HepG2 (cell line): ENCODE results near the gene NSMCE4A. TPM values are rescaled to one million over a fixed set of nuclear protein-coding genes. Genes with fewer than 3 reads are reported as not detected.

ENCODE experiments used
- ATF7-NPFF ChIP-seq: sonication (generic); formaldehyde crosslinking; IDR thresholded peaks from 2 replicates; pipeline ENCODE4 v1.8.1; 2023; ENCODE audit warnings: mild to moderate bottlenecking, low read depth, missing genetic modification reagents, moderate library complexity
- CBFB ChIP-seq: sonication (generic); formaldehyde crosslinking; IDR thresholded peaks from 2 replicates; pipeline ENCODE4 v1.4.0; 2020; ENCODE audit warnings: missing genetic modification reagents
- ETV6 ChIP-seq: sonication (generic); formaldehyde crosslinking; conservative IDR thresholded peaks from 2 replicates; pipeline ENCODE4 v1.4.0; 2020; ENCODE audit warnings: missing genetic modification reagents
- HNRNPL ChIP-seq: fragments of 200-400 bp; formaldehyde crosslinking; IDR thresholded peaks from 2 replicates; pipeline ENCODE4 v1.6.1; 2017; ENCODE audit warnings: mild to moderate bottlenecking, low read depth, low read length
- HOMEZ ChIP-seq: IDR thresholded peaks from 2 replicates; pipeline ENCODE4 v1.6.1; 2016; ENCODE audit warnings: low read depth
- MTF1 ChIP-seq: sonication (generic); formaldehyde crosslinking; IDR thresholded peaks from 2 replicates; pipeline ENCODE4 v1.5.0; 2020; ENCODE audit warnings: missing genetic modification reagents
- MYC ChIP-seq: sonication (generic); formaldehyde crosslinking; IDR thresholded peaks from 2 replicates; pipeline ENCODE4 v1.9.0; 2021; ENCODE audit warnings: missing genetic modification reagents, borderline replicate concordance
- NFKB2 ChIP-seq: sonication (generic); formaldehyde crosslinking; IDR thresholded peaks from 2 replicates; pipeline ENCODE4 v1.4.0; 2020; ENCODE audit warnings: missing genetic modification reagents, borderline replicate concordance
- PHF20 ChIP-seq: sonication (generic); formaldehyde crosslinking; IDR thresholded peaks from 2 replicates; pipeline ENCODE4 v1.5.0; 2020; ENCODE audit warnings: mild to moderate bottlenecking, missing genetic modification reagents
- POLR2G ChIP-seq: fragments of 200-400 bp; formaldehyde crosslinking; IDR thresholded peaks from 2 replicates; pipeline ENCODE4 v1.6.1; 2018; ENCODE audit warnings: mild to moderate bottlenecking, low read depth, low read length, moderate library complexity
- RFX3 ChIP-seq: IDR thresholded peaks from 2 replicates; pipeline ENCODE4 v1.6.1; 2016; ENCODE audit warnings: missing biosample characterization, missing genetic modification reagents
- SMARCE1 ChIP-seq: fragments of 450-650 bp; IDR thresholded peaks from 2 replicates; pipeline ENCODE4 v1.6.1; 2017; ENCODE audit warnings: borderline replicate concordance
- SMYD3 ChIP-seq: sonication (generic); formaldehyde crosslinking; IDR thresholded peaks from 2 replicates; pipeline ENCODE4 v1.8.1; 2023; ENCODE audit warnings: mild to moderate bottlenecking, missing genetic modification reagents
- ZC3H13 ChIP-seq: sonication (generic); formaldehyde crosslinking; IDR thresholded peaks from 2 replicates; pipeline ENCODE4 v1.8.1; 2023; ENCODE audit warnings: mild to moderate bottlenecking, missing genetic modification reagents, moderate library complexity
- ZFX ChIP-seq: sonication (generic); formaldehyde crosslinking; IDR thresholded peaks from 2 replicates; pipeline ENCODE4 v1.4.0; 2020; ENCODE audit warnings: mild to moderate bottlenecking, low read depth, missing genetic modification reagents, moderate library complexity
- ZNF335 ChIP-seq: sonication (generic); formaldehyde crosslinking; IDR thresholded peaks from 2 replicates; pipeline ENCODE4 v1.4.0; 2020; ENCODE audit warnings: missing genetic modification reagents
- ZSCAN5A ChIP-seq: sonication (generic); formaldehyde crosslinking; IDR thresholded peaks from 2 replicates; pipeline ENCODE4 v1.8.0; 2022; ENCODE audit warnings: mild to moderate bottlenecking, missing genetic modification reagents, borderline replicate concordance
- polyA plus RNA-seq, 8 experiments: library from polyadenylated mRNA; depleted of rRNA in 3 of 8; stranded (reverse) in 7 of 8; unstranded in 1 of 8; fragments of >200 nt; fragmentation: Illumina TruSeq in 4 of 8; extraction: Trizol in 4 of 8; gene quantifications; 2 replicates each; pipeline versions ENCODE4 v1.2.1 to v1.2.3, GENCODE V29; 2011 to 2016; ENCODE audit warnings: low read depth in 4 of 8, missing spikeins in 1 of 8, mixed read lengths in 1 of 8; ENCODE audit not compliant: insufficient read depth in 1 of 8
- total RNA-seq, 5 experiments: library from RNA; depleted of rRNA; stranded (reverse); fragments of >200 nt; fragmentation: Illumina TruSeq; extraction: Trizol; gene quantifications; 2 replicates each; pipeline ENCODE4 v1.2.3, GENCODE V29; 2016; ENCODE audit warnings: low read depth in 1 of 5
- TF ChIP-seq, protein P1 (sequence below): IDR thresholded peaks from 2 replicates; pipeline ENCODE4 v1.6.1; 2016
- TF ChIP-seq, protein P2 (sequence below): sonication (generic); formaldehyde crosslinking; IDR thresholded peaks from 2 replicates; pipeline ENCODE4 v1.5.1; 2020; ENCODE audit warnings: mild to moderate bottlenecking, missing genetic modification reagents, borderline replicate concordance

The NSMCE4A gene
- total and polyA plus RNA-seq, 2 of the 13 experiments (the other 11 are each of a cell fraction or from before 2014, with no cell fraction given), result 61.1 to 91.6 TPM

DNA sequence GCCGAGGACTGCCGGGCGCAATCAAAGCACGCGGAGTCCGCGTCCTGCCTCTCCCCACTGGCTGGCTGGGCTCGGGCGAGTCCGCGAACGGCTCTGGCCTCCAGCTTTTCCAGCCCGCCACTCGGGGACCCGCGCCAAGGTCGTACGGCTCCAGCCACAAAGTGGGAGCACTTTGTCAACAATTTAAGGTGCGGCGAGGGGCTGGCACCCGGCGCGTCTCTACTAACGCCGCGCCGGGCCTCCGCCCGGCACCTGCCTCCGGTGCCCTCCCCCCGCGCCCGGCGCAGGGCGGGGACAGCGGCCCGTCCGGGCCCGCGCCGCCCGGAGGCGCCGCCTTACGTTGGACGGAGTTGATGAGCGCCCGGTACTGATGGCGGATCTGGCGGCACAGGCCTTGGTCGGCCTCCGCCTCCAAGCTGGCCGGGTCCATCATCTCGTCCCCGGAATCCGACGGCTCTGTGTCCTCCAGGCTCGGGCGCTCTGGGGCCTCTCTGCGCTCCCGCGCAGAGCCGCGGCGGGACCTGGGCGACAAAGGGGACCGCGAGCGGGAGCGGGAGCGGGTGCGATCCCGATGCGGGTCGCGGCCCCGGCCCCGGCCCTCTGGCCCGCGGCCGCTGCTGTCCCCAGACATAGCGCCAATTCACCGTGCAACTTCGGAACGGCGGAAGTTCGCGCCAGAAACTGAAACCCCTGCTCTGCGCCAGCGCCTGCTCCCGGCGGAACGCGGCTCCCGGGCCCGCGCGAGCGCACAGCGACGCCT lies at the start of gene NSMCE4A (continued):
- TF ChIP-seq, protein P1, sequence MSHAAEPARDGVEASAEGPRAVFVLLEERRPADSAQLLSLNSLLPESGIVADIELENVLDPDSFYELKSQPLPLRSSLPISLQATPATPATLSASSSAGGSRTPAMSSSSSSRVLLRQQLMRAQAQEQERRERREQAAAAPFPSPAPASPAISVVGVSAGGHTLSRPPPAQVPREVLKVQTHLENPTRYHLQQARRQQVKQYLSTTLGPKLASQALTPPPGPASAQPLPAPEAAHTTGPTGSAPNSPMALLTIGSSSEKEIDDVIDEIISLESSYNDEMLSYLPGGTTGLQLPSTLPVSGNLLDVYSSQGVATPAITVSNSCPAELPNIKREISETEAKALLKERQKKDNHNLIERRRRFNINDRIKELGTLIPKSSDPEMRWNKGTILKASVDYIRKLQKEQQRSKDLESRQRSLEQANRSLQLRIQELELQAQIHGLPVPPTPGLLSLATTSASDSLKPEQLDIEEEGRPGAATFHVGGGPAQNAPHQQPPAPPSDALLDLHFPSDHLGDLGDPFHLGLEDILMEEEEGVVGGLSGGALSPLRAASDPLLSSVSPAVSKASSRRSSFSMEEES, result 0 out of 2 replicates have a peak, but pooled peaks have one; percentile 25
- peak; percentile 26; the same call in 1 of the 2 replicates for TF ChIP-seq ZC3H13 (CRISPR knock-in tag)
- TF ChIP-seq SMARCE1, result no peak
- TF ChIP-seq CBFB (CRISPR knock-in tag), result peak; percentile 40; the same call in 1 of the 2 replicates
- peak; percentile 73 for TF ChIP-seq PHF20 (CRISPR knock-in tag)
- TF ChIP-seq ATF7-NPFF (CRISPR knock-in tag), result 0 out of 2 replicates have a peak, but pooled peaks have one; percentile 58
- TF ChIP-seq RFX3 (CRISPR knock-in tag), result no peak
- peak; percentile 48; the same call in 1 of the 2 replicates for TF ChIP-seq ETV6
- peak; percentile 80; the same call in 1 of the 2 replicates for TF ChIP-seq ZSCAN5A
- 0 out of 2 replicates have a peak, but pooled peaks have one; percentile 83 for TF ChIP-seq MYC (CRISPR knock-in tag)
- TF ChIP-seq, protein P2, sequence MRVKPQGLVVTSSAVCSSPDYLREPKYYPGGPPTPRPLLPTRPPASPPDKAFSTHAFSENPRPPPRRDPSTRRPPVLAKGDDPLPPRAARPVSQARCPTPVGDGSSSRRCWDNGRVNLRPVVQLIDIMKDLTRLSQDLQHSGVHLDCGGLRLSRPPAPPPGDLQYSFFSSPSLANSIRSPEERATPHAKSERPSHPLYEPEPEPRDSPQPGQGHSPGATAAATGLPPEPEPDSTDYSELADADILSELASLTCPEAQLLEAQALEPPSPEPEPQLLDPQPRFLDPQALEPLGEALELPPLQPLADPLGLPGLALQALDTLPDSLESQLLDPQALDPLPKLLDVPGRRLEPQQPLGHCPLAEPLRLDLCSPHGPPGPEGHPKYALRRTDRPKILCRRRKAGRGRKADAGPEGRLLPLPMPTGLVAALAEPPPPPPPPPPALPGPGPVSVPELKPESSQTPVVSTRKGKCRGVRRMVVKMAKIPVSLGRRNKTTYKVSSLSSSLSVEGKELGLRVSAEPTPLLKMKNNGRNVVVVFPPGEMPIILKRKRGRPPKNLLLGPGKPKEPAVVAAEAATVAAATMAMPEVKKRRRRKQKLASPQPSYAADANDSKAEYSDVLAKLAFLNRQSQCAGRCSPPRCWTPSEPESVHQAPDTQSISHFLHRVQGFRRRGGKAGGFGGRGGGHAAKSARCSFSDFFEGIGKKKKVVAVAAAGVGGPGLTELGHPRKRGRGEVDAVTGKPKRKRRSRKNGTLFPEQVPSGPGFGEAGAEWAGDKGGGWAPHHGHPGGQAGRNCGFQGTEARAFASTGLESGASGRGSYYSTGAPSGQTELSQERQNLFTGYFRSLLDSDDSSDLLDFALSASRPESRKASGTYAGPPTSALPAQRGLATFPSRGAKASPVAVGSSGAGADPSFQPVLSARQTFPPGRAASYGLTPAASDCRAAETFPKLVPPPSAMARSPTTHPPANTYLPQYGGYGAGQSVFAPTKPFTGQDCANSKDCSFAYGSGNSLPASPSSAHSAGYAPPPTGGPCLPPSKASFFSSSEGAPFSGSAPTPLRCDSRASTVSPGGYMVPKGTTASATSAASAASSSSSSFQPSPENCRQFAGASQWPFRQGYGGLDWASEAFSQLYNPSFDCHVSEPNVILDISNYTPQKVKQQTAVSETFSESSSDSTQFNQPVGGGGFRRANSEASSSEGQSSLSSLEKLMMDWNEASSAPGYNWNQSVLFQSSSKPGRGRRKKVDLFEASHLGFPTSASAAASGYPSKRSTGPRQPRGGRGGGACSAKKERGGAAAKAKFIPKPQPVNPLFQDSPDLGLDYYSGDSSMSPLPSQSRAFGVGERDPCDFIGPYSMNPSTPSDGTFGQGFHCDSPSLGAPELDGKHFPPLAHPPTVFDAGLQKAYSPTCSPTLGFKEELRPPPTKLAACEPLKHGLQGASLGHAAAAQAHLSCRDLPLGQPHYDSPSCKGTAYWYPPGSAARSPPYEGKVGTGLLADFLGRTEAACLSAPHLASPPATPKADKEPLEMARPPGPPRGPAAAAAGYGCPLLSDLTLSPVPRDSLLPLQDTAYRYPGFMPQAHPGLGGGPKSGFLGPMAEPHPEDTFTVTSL (CRISPR knock-in tag), result no peak
- peak; percentile 89 for TF ChIP-seq ZFX (CRISPR knock-in tag)
- peak; percentile 50; the same call in 1 of the 2 replicates for TF ChIP-seq HNRNPL
- 0 out of 2 replicates have a peak, but pooled peaks have one; percentile 32 for TF ChIP-seq HOMEZ (CRISPR knock-in tag)
- TF ChIP-seq POLR2G, result peak; percentile 87
- TF ChIP-seq SMYD3 (CRISPR knock-in tag), result 0 out of 2 replicates have a peak, but pooled peaks have one; percentile 41
- 0 out of 2 replicates have a peak, but pooled peaks have one; percentile 11 for TF ChIP-seq ZNF335 (CRISPR knock-in tag)
- 0 out of 2 replicates have a peak, but pooled peaks have one; percentile 39 for TF ChIP-seq MTF1 (CRISPR knock-in tag)
- TF ChIP-seq NFKB2, result peak; percentile 47; the same call in 1 of the 2 replicates
